ENCODE results near the gene PTPN1.

PTPN1 gene

DNA sequence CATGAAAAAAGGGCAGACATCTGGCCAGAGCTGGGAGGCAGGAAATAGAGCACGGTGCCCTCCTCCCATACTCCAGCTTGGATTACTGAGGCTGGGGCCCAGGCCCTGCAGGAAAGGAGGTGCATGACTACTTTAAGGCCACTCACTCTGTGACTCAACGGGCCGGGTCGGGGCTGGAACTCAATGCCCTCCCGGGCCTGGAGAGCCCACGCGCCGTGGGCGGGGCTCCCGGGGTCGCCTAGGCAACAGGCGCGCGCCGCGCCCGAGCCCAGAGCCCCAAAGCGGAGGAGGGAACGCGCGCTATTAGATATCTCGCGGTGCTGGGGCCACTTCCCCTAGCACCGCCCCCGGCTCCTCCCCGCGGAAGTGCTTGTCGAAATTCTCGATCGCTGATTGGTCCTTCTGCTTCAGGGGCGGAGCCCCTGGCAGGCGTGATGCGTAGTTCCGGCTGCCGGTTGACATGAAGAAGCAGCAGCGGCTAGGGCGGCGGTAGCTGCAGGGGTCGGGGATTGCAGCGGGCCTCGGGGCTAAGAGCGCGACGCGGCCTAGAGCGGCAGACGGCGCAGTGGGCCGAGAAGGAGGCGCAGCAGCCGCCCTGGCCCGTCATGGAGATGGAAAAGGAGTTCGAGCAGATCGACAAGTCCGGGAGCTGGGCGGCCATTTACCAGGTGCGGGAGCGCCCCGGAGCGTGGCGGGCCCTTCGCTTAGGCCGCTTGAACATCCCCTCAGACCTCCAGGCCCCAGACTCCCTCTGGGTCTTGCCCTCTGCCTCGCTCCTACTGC, at the start of gene PTPN1:
TSS of gene PTPN1 (plus strand) at position 461 of the 783 bp plus-strand sequence. CDS start at position 606, 145 bp downstream.
- TF ChIP-seq POLR2A (IDR thresholded peaks at IDR 0.05; ENCODE audit: low read depth, low read length) = peak; percentile 98
- FAIRE-seq = peak; percentile 90

DNA sequence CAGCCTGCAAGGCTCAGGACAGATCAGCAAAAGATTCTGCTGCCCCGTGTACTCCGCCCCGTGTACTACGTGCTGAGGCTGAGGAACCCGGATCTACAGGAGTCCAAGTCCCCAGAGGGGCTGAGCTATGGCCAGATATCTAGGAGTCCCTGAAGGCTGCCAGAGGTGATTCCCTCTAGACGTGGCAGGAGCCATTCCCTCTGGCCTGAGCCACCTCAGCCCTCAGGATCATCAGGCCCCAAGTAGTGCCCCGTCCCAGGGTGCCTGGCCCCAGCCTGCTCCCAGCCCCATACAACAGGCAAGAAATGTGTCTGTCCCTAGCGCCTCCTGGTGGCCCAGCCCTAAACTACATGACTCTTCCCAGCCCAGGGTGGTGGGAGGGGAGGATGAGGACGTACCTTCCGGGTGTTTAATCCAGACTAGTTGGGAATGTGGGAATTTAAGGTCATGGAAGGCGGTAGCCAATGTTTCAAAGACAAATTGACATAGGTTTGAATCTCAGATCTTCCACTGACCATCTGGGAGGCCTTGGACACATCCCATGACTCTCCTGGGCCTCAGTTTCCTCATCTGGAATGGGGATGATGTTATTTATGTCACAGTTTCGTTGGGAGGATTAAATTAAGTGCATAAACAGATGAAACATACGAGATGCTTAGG, 49.4 kb upstream of the PTPN1 start:
- peak; percentile 73 for DNase-seq (ENCODE audit: insufficient read length, low spot score)
- TF ChIP-seq POLR2A (IDR thresholded peaks at IDR 0.05; ENCODE audit: low read depth, low read length) = no peak
- no peak for FAIRE-seq

More for the DNA sequence above, at the start of gene PTPN1:
- DNase-seq (ENCODE audit: insufficient read length, low spot score) = peak; percentile 91

GRCh38 chr20:50462093-50462690, 48.0 kb upstream of the PTPN1 start:
- TF ChIP-seq POLR2A (IDR thresholded peaks at IDR 0.05; ENCODE audit: low read depth, low read length) = no peak
- no peak for FAIRE-seq
- DNase-seq (ENCODE audit: insufficient read length, low spot score) = no peak

GRCh38 chr20:50464026-50464724, 46.0 kb upstream of the PTPN1 start:
- FAIRE-seq (no peak), DNase-seq (ENCODE audit: insufficient read length, low spot score) (no peak)
- no peak for TF ChIP-seq POLR2A (IDR thresholded peaks at IDR 0.05; ENCODE audit: low read depth, low read length)

- no peak for DNase-seq (ENCODE audit: insufficient read length, low spot score)
- FAIRE-seq = no peak
- TF ChIP-seq POLR2A (IDR thresholded peaks at IDR 0.05; ENCODE audit: low read depth, low read length) = no peak
Observed at GRCh38 chr20:50464725-50465650, 45.2 kb upstream of the PTPN1 start.

GRCh38 chr20:50467174-50467573, 43.0 kb upstream of the PTPN1 start:
- TF ChIP-seq POLR2A (IDR thresholded peaks at IDR 0.05; ENCODE audit: low read depth, low read length) = no peak
- FAIRE-seq (no peak), DNase-seq (ENCODE audit: insufficient read length, low spot score) (no peak)

- FAIRE-seq (no peak), DNase-seq (ENCODE audit: insufficient read length, low spot score) (peak; percentile 38)
- TF ChIP-seq POLR2A (IDR thresholded peaks at IDR 0.05; ENCODE audit: low read depth, low read length) = no peak
Observed at GRCh38 chr20:50467718-50468356, 42.3 kb upstream of the PTPN1 start.

- TF ChIP-seq POLR2A (IDR thresholded peaks at IDR 0.05; ENCODE audit: low read depth, low read length) = no peak
- DNase-seq (ENCODE audit: insufficient read length, low spot score) = no peak
- no peak for FAIRE-seq
Observed at GRCh38 chr20:50468378-50468798, 41.8 kb upstream of the PTPN1 start.

- TF ChIP-seq POLR2A (IDR thresholded peaks at IDR 0.05; ENCODE audit: low read depth, low read length) = no peak
- no peak for FAIRE-seq
Observed at GRCh38 chr20:50469176-50469723, 40.9 kb upstream of the PTPN1 start.

GRCh38 chr20:50469796-50470195, 40.4 kb upstream of the PTPN1 start:
- DNase-seq (ENCODE audit: insufficient read length, low spot score) = no peak
- FAIRE-seq = no peak
- TF ChIP-seq POLR2A (IDR thresholded peaks at IDR 0.05; ENCODE audit: low read depth, low read length) = no peak

More at GRCh38 chr20:50469176-50469723, 40.9 kb upstream of the PTPN1 start:
- no peak for DNase-seq (ENCODE audit: insufficient read length, low spot score)

DNA sequence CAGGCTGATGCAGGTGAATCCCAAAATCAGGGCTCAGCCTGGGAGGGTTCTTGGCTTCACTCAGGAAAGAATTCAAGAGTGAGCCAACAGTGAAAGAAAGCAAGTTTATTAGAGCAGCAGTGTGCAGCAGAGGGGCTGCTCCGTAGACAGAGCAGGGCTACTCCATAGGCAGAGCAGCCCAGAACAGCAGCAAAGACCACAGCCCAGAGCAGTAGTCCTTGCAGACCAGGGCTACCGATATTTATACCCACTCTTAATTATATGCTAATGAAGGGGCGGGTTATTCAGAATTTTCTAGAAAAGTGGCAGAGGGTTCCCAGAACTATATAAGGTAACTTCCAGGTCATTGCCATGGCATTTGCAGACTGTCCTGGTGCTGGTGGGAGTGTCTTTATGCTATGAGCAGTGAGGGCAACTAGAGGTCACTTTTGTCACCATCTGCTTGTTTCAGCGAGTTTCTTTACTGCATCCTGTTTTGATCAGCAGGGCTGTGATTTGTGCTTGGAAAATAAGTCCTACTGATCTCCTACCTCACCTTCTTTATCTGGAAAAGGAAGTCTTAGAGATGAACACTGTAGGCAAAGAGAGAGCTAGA, 39.8 kb upstream of the PTPN1 start:
- DNase-seq (ENCODE audit: insufficient read length, low spot score) = no peak
- FAIRE-seq = no peak
- TF ChIP-seq POLR2A (IDR thresholded peaks at IDR 0.05; ENCODE audit: low read depth, low read length) = no peak

GRCh38 chr20:50471231-50471630, 39.0 kb upstream of the PTPN1 start:
- DNase-seq (ENCODE audit: insufficient read length, low spot score) (no peak), FAIRE-seq (no peak)
- TF ChIP-seq POLR2A (IDR thresholded peaks at IDR 0.05; ENCODE audit: low read depth, low read length) = no peak

Data from H54 (cell line).